MM.1S (cell line): Measurements from ENCODE around the gene SLC35F3.

Source experiments
- DNase-seq: peaks from one replicate; pipeline ENCODE4 v3.0.0-alpha.2; 2015
- H2AFZ ChIP-seq: fragments of 300-600 bp; sonication (generic); 2 replicates; pipeline ENCODE4 v1.6.0; 2016; ENCODE audit warnings: antibody characterized with exemption, low read length
- H3F3A ChIP-seq: fragments of 300-600 bp; sonication (generic); 2 replicates; pipeline ENCODE4 v1.6.1; 2016; ENCODE audit warnings: mild to moderate bottlenecking, antibody characterized with exemption, low read length, moderate library complexity, mixed read lengths; ENCODE audit not compliant: insufficient read depth
- H3K27ac ChIP-seq: fragments of 300-600 bp; sonication (generic); 2 replicates; pipeline ENCODE4 v1.5.1; 2016; ENCODE audit warnings: mild to moderate bottlenecking, low read length
- H3K27me3 ChIP-seq: fragments of 300-600 bp; sonication (generic); replicated peaks from 2 replicates; pipeline ENCODE4 v1.6.0; 2016; ENCODE audit warnings: low read length; ENCODE audit not compliant: insufficient read depth
- H3K36me3 ChIP-seq: fragments of 300-600 bp; sonication (generic); replicated peaks from 2 replicates; pipeline ENCODE4 v1.6.1; 2016; ENCODE audit warnings: mild to moderate bottlenecking, low read length, mixed read lengths; ENCODE audit not compliant: insufficient read depth
- H3K4me1 ChIP-seq: fragments of 300-600 bp; sonication (generic); 2 replicates; pipeline ENCODE4 v1.6.1; 2016; ENCODE audit warnings: low read length, mixed read lengths
- H3K4me2 ChIP-seq: fragments of 300-600 bp; sonication (generic); 2 replicates; pipeline ENCODE4 v1.6.0; 2016; ENCODE audit warnings: low read depth, low read length
- H3K4me3 ChIP-seq: fragments of 300-600 bp; sonication (generic); 2 replicates; pipeline ENCODE4 v1.5.1; 2016; ENCODE audit warnings: low read length, mixed read lengths
- H3K79me2 ChIP-seq: fragments of 300-600 bp; sonication (generic); 2 replicates; pipeline ENCODE4 v1.6.1; 2016; ENCODE audit warnings: mixed run types, low read length, mixed read lengths
- H3K9ac ChIP-seq: fragments of 300-600 bp; sonication (generic); 2 replicates; pipeline ENCODE4 v1.6.1; 2016; ENCODE audit warnings: low read length, mixed read lengths
- H3K9me2 ChIP-seq: fragments of 300-600 bp; sonication (generic); replicated peaks from 2 replicates; pipeline ENCODE4 v1.6.1; 2016; ENCODE audit warnings: mild to moderate bottlenecking, low read length, mixed read lengths; ENCODE audit not compliant: insufficient read depth
- H3K9me3 ChIP-seq: fragments of 300-600 bp; sonication (generic); replicated peaks from 2 replicates; pipeline ENCODE4 v1.6.1; 2016; ENCODE audit warnings: mild to moderate bottlenecking, low read length, mixed read lengths; ENCODE audit not compliant: insufficient read depth
- H4K20me1 ChIP-seq: fragments of 300-600 bp; sonication (generic); 2 replicates; pipeline ENCODE4 v1.6.1; 2016; ENCODE audit warnings: mild to moderate bottlenecking, low read length, moderate library complexity, mixed read lengths; ENCODE audit not compliant: insufficient read depth
- EZH2 ChIP-seq: fragments of 300-600 bp; sonication (generic); optimal IDR thresholded peaks from 2 replicates; pipeline ENCODE3; 2017; ENCODE audit warnings: low read depth, mild to moderate bottlenecking, antibody characterized with exemption, low read length, mixed read lengths
- EZH2phosphoT487 ChIP-seq: fragments of 300-600 bp; sonication (generic); IDR thresholded peaks from 2 replicates; pipeline ENCODE4 v1.6.1; 2018; ENCODE audit warnings: antibody characterized with exemption, low read length
- TF ChIP-seq, protein P1 (sequence below): fragments of 300-600 bp; sonication (generic); IDR thresholded peaks from 2 replicates; pipeline ENCODE4 v1.5.1; 2016; ENCODE audit warnings: antibody characterized with exemption, low read length, mixed read lengths

Gene SLC35F3

DNA sequence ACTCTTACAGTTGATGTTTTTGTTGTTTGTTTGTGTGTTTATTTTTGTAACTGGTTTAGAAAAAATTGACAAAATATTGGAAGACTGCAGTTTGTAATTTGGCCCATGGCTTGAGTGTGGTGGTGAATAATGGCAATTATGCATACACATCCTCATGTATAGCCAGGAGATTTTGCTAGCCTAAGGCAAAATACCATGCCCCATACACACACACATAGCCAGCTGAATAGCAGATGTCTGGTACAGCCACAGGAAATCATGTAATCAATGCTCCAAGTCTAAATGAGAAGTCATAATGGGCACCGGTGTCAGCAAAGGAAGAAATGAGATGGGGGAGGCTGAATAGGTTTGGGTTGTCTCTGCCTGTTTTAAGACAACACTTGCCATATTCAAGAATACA, 333.6 kb downstream of the SLC35F3 start:
- Histone ChIP-seq H3K4me2 (no peak overlapping the region), H4K20me1 (no peaks in the 10 kb centered on the region)
- DNase-seq = no peak

DNA sequence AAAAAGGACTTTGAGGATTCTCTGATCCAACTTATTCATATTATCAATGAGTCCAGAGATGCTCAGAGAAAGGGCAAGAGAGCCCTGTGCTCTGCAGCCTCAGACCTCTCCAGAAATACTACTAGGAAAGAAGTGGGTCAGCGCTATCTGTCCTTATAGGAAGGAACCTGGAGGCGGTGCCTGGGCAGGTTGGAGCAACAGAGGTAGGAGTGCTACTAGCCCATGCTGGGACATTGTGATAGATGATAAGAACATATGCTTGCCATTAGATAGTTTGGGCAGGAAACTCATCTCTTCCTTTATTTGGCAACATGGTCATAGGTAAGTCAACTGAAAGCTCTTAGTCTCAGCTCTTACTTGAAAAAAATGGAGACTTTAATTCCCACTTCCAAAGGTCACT, 335.0 kb downstream of the SLC35F3 start:
- no peak overlapping the region for H3K4me3 ChIP-seq
- no peaks in the 10 kb centered on the region for H3F3A ChIP-seq
- H3K36me3 ChIP-seq = no peaks in the 10 kb centered on the region
- no peak for DNase-seq
- no peak overlapping the region for H3K4me2 ChIP-seq
- no peak overlapping the region for H3K27ac ChIP-seq
- no peaks in the 10 kb centered on the region for H3K27me3 ChIP-seq
- no peaks in the 10 kb centered on the region for H3K9me2 ChIP-seq
- TF ChIP-seq, protein P1, sequence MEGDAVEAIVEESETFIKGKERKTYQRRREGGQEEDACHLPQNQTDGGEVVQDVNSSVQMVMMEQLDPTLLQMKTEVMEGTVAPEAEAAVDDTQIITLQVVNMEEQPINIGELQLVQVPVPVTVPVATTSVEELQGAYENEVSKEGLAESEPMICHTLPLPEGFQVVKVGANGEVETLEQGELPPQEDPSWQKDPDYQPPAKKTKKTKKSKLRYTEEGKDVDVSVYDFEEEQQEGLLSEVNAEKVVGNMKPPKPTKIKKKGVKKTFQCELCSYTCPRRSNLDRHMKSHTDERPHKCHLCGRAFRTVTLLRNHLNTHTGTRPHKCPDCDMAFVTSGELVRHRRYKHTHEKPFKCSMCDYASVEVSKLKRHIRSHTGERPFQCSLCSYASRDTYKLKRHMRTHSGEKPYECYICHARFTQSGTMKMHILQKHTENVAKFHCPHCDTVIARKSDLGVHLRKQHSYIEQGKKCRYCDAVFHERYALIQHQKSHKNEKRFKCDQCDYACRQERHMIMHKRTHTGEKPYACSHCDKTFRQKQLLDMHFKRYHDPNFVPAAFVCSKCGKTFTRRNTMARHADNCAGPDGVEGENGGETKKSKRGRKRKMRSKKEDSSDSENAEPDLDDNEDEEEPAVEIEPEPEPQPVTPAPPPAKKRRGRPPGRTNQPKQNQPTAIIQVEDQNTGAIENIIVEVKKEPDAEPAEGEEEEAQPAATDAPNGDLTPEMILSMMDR = no peak
- TF ChIP-seq EZH2 (no peak), EZH2phosphoT487 (no peak)
- no peaks in the 10 kb centered on the region for H4K20me1 ChIP-seq
- H2AFZ ChIP-seq = no peak overlapping the region
- H3K79me2 ChIP-seq = no peaks in the 10 kb centered on the region
- no peaks in the 10 kb centered on the region for H3K9me3 ChIP-seq
- H3K9ac ChIP-seq = no peak overlapping the region
- peaks cover 4% of the 10 kb centered on the region; the same call in 1 of the 2 replicates for H3K4me1 ChIP-seq

More for the DNA sequence above, 333.6 kb downstream of the SLC35F3 start:
- H3K27ac ChIP-seq = no peak overlapping the region
- no peaks in the 10 kb centered on the region for H3F3A ChIP-seq
- no peaks in the 10 kb centered on the region for H3K79me2 ChIP-seq
- H3K9me2 ChIP-seq = no peaks in the 10 kb centered on the region
- H3K4me3 ChIP-seq = no peak overlapping the region
- H3K4me1 ChIP-seq = no peaks in the 10 kb centered on the region
- no peaks in the 10 kb centered on the region for H3K9me3 ChIP-seq
- TF ChIP-seq EZH2 = no peak
- TF ChIP-seq, protein P1 = no peak
- TF ChIP-seq EZH2phosphoT487 = no peak
- H2AFZ ChIP-seq = no peak overlapping the region
- H3K27me3 ChIP-seq = no peaks in the 10 kb centered on the region
- H3K36me3 ChIP-seq = no peaks in the 10 kb centered on the region
- no peak overlapping the region for H3K9ac ChIP-seq

DNA sequence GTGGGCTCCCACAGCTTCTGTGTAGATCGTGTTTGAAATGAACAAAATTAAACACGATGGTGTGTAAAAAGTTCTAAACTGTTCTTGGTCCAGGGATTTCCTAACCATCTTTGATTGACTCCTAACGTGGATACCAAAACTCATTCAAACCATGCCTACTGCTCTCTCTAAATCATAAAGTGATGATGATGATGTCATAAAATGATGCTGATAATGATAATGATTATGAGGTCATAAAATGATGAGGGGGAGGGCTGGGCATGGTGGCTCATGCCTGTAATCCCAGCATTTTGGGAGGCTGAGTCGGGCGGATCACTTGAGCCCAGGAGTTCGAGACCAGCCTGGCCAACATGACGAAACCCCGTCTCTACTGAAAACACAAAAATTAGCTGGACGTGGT, 335.5 kb downstream of the SLC35F3 start:
- Histone ChIP-seq H2AFZ (no peak overlapping the region), H3K4me3 (no peak overlapping the region), H3F3A (no peaks in the 10 kb centered on the region), H4K20me1 (no peaks in the 10 kb centered on the region), H3K27ac (no peak overlapping the region), H3K36me3 (no peaks in the 10 kb centered on the region), H3K9me2 (no peaks in the 10 kb centered on the region), H3K79me2 (no peaks in the 10 kb centered on the region), H3K9me3 (no peaks in the 10 kb centered on the region), H3K4me1 (peaks cover 6% of the 10 kb centered on the region; the same call in 1 of the 2 replicates), H3K27me3 (no peaks in the 10 kb centered on the region), H3K4me2 (no peak overlapping the region), H3K9ac (no peak overlapping the region)
- no peak for DNase-seq
- TF ChIP-seq EZH2phosphoT487 = no peak
- TF ChIP-seq, protein P1 = no peak
- TF ChIP-seq EZH2 = no peak
